Eye (tissue), 1 donor: Measurements from ENCODE around the gene RBMS2.
A peak's percentile ranks its signal among the peaks of the same experiment; 100 is the strongest.
"Not testable (repeated sequence)": the region's sequence is repeated elsewhere in the genome, so short reads cannot be mapped to it uniquely, and the experiment has no call there.

Experiments
- DNase-seq: peaks from one replicate; pipeline ENCODE4 v3.0.0-alpha.2; 2015

Gene RBMS2, protein sequence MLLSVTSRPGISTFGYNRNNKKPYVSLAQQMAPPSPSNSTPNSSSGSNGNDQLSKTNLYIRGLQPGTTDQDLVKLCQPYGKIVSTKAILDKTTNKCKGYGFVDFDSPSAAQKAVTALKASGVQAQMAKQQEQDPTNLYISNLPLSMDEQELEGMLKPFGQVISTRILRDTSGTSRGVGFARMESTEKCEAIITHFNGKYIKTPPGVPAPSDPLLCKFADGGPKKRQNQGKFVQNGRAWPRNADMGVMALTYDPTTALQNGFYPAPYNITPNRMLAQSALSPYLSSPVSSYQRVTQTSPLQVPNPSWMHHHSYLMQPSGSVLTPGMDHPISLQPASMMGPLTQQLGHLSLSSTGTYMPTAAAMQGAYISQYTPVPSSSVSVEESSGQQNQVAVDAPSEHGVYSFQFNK

DNA sequence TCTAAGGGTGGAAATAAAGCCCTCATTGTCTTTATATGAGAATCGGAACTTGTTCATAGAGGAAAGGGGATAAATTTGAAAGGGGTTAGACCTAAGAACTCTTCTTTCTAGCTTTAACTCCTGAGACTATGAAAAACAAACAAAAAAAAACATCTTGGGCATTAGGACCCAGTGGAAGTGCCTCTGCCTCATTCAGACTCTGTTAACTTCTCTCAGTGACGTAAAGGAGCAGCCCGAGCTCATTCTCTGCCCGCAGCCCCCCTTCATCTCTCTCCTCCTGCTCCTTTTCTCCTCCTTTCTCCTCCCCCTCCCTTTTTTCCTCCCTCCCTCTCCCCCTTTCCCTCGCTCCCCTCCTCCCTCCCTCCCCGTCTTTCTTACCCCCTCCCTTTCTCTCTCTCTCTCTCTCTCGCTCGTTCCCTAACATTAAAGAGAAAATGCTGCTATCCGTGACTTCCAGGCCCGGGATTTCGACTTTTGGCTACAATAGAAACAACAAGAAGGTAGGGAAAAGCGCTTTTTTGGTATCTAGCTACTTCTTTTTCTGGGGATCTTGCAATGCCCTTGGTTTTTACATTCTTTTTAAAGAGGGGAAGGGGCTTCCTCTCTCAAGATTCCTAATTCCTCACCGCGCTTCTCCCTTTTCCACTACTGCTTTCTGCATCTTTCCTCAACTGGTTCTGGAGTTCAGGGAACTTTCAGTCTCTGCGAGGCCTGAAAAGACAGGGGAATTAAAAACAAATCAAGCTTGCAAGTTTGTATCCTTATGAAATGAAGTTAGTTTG lies at the start of gene RBMS2:
RBMS2 (plus strand) TSS at position 231 of the 782 bp plus-strand sequence; CDS start at position 435, 204 bp downstream.
- peak; percentile 95 for DNase-seq

DNA sequence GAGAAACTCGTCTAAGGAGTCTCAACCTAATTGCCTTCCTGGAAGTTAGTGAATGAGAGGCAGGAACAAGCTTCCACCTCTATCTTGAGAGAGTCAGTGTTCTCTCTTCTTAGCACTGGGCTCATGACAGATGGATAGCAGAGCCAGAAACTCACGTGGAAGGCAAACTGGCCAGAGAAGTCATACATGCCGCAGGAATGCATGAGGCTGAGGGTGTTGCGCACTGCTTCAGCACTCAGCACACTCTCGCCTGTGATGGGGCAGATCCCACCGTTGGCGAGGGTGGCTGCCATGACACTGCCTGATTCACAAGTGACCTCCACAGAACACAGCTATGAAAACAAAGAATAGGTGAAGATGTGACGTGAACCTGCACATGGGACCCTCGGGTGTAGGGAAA lies 47.2 kb upstream of the RBMS2 start:
- DNase-seq: no peak

DNA sequence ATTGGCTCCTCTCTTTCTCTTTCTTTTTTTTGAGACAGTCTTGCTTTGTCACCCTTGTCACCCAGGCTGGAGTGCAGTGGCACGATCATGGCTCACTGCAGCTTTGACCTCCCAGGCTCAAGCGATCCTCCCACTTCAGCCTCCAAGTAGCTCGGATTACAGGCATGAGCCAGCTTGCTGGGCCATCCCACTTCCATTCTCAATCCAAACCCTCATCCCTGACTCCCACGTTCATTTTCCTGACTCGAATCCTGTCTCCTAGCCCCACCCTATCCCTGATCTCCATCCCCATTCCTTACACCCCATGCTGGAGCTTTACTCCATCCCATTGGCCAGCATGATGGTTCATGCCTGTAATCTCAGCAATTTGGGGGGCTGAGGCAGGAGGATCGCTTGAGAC lies 45.5 kb upstream of the RBMS2 start:
- no peak for DNase-seq

DNA sequence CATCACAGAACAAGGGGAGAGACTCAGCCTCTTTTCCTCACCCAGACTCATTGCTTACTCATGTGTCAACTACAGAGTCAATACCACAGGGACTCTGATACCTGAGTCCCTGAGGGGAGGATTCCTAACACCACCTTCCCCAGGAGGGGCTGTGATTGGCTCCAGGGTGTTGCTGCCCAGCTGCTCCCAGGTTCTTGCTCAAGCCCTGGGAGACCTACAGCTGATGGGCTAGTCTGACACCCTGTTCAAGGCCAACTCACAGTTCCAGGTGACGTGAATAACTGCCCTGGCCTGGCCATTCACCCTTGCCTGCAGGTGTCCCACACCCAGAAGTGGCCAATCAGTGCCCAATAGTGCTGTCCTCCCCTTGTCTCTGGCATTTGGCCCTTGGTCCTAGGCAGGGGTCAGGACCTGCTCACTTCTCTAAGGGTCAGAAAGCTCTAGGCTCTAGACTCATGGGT lies 44.6 kb upstream of the RBMS2 start:
- no peak for DNase-seq

DNA sequence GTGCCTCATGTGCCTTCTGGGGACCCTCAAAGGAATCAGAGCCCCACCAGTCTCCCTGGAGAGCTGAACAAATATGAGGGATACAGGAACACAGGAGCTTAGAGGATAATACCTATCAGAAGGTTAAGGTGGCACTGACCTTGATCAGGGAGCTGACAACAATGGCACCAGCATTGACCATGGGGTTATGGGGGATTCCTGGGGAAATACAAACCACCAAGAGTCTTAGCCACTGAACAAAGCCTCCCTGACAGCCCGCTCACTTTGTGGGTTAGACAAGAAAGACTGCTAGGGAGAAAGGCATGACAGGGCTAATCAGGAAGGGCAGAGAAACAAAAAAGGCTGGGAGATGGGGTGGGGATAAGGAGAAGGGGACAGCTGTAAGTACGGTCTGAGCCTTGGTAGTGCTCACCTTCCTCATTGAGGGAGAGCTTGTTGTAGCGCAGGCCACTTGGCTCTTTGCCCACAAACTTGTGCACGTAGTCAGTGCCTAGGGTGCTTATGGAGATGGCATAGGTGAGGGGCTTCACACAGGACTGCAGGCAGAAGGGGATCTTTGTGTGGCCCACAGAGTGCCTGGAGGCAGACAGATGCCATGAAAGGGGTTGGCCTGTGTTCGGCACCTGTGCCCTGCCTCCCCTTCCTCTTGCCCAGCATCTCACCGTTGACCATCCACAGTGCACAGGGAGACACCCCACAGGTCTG lies 43.9 kb upstream of the RBMS2 start:
- no peak for DNase-seq

DNA sequence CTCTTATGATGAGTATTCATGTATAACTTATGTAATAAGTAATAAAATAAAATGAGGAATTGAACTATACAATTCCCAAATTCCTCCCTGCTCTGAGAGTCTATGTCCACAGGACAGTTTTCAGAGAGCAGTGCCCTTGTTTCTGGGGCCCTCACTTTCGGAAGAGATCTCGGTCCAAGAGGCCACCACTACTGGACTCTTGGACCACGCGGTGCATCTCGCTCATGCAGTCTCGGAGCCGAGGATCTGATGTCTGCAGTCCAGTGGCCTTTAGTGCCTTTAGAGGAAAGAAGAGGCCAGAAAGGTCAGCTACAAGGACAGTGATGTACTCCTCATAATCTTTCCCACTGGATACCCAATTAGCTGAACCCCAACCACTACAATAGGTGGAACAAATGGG lies 42.0 kb upstream of the RBMS2 start:
- DNase-seq: no peak

DNA sequence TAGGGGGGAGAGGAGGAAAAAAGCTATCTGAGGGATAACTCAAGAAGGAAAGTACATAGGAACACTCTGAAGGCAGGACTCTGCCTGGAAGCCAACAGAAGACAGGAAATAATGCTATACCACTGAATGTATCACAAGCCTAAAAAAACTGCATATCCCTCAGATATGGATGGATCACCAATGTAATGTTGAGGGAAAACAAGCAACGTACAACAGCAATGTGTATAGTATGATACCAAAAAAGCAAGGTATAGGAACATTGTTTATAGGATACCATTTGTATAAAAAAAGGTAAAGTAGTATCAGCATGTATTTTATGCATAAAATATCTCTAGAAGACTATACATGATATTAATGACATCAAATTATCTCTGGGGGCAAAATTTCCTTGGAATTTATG lies 37.1 kb upstream of the RBMS2 start:
- DNase-seq: no peak

DNA sequence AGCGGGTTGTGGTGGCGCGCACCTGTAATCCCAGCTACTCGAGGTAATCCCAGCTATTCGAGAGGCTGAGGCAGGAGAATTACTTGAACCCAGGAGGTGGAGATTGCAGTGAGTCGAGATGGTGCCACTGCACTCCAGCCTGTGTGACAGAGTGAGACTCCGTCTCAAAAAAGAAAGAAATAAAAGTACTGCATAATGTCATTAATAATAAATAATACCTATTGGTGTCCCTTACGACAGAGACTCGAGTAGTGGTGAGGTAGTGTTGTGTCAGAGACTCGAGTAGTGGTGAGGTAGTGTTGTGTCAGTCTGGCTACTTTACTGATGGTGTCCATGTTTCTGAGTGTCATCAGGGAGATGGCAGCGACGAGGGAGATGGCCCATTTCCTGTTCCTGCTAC lies 34.9 kb upstream of the RBMS2 start:
- DNase-seq: no peak

DNA sequence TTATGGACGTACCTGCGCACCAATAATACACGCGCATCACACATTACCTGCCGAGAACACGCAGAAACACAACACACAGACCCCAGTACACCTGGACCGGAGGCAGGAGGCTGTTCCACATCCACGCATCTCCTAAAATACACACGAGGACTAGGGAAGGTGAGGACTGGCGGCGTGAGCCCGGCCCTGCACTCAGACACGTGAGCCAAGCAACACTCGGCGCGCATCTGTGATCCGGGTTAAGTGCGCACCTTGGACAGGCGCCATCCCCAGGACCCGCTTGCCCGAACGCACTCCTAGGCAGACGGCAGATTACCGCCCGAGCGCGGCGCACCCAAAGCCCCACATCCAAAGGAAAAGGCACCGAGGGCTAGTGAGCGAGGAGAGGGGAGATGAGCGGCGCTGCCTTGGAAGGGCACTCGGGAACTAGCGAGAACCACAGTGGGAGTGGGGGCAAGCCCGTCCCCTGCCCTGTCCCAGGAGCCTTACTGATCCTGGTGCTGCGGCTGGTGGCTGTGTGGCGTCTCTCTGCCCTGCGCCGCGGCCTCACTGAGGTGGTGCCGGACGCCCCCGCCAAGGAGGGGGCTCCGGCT lies 34.1 kb upstream of the RBMS2 start:
- DNase-seq: peak; percentile 57

DNA sequence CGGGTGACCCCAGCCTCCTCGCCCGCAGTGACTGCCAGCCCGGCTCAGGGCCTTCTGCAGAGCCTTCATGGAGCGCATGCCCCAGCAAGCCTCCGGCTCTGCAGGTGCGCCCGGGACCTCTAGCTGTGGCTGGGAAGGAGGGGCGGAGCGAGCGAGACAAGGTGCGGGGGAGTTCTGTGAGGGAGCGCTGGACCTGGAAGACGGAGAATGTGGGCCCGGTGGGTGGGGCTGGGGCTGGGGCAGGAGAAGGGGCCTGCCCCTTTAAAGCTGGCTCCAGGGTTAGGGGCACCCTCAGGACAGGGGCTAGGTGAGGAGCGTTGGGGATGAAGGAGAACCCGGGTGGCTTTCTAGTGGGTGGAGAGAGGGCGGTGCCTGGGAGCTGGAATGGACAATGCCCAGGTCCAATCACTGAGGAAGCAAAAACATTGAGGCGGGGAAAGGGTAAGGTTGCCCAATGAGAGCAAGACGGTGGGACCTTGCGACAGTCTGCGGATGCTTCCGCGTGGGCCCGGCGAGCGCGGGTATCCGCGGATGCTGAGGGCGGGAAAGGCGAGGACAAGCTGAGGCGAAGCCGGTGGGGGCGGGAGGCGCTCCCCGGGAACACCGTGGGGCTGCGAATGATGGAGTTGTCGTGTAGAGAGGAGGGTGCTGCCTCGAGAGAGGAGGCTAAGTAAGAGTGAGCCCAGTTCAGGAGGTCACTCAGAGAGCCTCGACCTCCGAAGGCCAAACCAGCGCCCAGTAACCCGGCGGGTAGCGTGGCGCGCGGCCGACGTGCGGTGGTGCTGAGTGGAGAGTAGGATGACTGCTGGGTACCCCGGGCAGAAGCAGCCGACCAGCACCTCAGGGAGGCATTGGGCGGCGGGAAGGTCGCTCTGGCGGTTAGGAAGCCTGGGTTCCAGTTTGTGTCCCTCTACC lies 33.3 kb upstream of the RBMS2 start, which contains the start of gene GLS2:
GLS2 (minus strand) TSS at position 121 of the 915 bp plus-strand sequence; CDS start at position 78, 43 bp downstream.
- DNase-seq: peak; percentile 90

DNA sequence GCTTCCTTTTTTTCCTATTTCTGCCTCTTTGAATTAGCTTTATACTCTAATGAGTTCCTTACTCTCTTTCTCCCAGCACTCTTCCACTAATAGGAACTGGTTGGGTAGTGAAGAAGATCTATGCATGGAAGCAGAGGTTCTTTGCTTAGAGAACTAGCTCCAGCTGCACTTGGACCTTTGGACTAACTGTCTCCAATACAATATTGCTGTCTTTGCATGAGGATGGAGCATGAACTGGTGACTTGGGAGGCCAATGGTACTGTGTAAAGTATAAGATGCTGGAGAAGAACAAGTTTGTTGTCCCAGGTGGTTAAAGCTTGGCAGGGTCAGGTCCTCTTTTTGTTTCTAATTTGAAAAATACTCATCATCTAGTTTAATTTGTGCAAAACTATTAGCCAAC lies 31.3 kb upstream of the RBMS2 start:
- DNase-seq: no peak

DNA sequence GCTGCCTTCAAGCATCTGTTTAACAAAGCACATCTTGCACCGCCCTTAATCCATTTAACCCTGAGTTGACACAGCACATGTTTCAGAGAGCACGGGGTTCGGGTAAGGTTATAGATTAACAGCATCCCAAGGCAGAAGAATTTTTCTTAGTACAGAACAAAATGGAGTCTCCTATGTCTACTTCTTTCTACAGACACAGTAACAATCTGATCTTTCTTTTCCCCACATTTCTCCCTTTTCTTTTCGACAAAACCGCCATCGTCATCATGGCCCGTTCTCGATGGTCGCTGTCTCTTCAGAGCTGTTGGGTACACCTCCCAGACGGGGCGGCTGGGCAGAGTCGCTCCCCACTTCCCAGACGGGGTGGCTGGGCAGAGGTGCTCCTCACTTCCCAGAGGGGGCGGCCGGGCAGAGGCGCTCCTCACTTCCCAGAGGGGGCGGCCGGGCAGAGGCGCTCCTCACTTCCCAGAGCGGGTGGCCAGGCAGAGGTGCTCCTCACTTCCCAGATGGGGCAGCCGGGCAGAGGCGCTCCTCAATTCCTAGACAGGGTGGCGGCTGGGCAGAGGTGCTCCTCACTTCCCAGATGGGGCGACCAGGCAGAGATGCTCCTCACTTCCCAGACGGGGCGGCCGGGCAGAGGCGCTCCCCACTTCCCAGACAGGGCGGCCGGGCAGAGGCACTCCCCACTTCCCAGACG lies 28.1 kb upstream of the RBMS2 start:
- not testable (repeated sequence) for DNase-seq

DNA sequence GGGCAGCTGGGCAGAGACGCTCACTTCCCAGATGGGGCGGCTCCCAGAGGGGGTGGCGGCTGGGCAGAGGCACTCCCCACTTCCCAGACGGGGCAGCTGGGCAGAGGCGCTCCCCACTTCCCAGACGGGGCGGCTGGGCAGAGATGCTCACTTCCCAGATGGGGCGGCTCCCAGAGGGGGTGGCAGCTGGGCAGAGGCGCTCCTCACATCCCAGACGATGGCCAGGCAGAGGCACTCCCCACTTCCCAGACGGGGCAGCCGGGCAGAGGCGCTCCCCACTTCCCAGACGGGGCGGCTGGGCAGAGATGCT lies 27.6 kb upstream of the RBMS2 start:
- not testable (repeated sequence) for DNase-seq

DNA sequence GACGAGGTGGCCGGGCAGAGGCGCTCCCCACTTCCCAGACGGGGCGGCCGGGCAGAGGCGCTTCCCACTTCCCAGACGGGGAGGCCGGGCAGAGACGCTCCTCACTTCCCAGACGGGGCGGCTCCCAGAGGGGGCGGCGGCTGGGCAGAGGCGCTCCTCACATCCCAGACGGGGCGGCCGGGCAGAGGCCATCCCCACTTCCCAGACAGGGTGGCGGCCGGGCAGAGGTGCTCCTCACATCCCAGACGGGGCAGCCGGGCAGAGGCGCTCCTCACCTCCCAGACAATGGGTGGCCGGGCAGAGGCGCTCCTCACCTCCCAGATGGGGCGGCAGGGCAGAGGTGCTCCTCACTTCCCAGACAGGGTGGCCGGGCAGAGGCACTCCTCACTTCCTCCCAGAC lies 27.1 kb upstream of the RBMS2 start:
- DNase-seq: not testable (repeated sequence)

DNA sequence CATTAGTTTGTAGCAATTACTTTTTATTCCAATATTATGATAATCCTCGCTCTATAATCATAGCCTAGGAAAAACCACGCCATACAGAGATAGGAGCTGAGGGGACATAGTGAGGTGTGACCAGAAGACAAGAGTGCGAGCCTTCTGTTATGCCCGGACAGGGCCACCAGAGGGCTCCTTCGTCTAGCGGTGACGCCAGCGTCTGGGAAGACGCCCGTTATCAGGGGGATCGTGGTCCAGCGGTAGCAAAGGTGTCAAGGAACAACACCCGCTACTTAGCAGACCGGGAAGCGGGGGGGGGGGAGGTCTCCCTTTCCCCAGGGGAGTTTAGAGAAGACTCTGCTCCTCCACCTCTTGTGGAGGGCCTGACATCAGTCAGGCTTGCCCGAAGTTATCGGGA lies 24.9 kb upstream of the RBMS2 start:
- peak; percentile 67 for DNase-seq

DNA sequence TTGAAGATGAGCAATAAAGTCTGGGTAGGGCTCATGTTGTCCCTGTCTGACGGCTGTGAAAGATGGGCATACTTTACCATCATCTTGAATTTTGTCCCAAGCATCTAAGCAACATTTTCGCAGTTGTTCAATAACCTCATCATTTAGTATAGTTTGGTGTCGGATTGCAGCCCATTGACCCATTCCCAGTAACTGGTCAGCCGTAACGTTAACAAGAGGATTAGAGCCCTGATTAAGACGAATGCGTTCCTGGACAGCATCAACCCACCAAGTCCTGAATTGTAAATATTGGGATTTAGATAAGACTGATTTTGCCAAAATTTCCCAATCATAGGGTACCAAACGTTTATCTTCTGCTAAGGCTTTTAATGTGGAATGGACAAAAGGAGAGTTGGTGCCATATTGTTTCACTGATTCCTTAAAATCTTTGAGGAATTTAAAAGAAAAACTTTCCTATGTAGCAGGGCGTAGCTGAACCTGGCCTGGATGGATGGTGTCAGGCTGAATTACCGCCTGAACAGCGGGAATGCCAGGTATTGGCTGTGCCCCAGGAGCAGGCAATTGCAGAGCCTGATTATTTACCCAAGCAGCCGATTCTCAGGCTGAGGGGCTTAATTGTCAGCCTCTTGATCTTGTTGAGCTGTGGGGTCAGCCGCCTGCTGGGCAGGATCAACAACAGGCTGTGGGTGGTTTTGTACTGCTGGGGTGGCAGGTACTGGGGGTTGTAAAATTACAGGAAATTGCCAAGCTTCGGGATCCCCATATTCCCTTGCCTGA lies 23.3 kb upstream of the RBMS2 start:
- peak; percentile 49 for DNase-seq

DNA sequence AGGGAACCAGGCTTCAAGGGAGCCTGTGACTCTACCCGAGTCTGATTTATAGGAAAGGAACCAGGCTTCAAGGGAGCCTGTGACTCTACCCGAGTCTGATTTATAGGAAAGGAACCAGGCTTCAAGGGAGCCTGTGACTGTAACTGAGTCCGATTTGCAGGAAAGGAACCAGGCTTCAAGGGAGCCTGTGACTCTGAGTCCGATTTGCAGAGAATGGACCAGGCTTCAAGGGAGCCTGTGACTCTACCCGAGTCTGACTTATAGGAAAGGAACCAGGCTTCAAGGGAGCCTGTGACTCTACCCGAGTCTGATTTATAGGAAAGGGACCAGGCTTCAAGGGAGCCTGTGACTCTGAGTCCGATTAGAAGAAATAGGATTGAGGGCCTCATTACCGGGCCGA lies 22.2 kb upstream of the RBMS2 start:
- DNase-seq: not testable (repeated sequence)

DNA sequence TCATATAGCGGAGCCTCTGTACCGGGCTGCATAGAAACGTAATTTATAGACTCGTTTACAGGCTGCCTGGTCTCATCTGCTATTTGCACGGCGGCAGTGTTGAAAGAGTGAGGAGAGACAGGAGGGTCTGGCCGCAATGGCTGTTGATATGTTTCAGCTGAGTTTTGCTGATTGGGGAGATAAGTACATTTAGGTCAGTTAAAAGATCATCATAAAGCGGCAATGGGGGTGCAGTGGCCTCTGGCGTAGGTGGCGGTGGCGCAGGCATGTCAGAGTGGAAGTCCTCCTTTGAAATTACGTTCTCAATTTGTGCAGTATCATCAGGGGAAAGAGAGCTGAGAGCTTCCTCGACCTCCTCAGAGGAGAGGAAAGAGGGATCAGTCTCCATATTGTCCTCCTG lies 21.7 kb upstream of the RBMS2 start:
- not testable (repeated sequence) for DNase-seq

DNA sequence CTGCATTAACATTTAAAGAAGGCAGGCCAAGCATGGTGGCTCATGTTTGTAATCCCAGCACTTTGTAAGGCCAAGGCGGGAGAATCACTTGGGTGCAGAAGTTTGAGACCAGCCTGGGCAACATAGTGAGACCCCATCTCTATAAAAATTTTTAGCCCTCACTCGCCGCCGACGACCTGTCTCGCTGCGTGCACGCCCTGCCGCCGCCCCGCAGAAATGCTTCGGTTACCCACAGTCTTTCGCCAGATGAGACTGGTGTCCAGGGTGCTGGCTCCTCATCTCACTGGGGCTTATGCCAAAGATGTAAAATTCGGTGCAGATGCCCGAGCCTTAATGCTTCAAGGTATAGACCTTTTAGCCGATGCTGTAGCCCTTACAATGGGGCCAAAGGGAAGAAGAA lies 10.8 kb upstream of the RBMS2 start:
- DNase-seq: no peak

DNA sequence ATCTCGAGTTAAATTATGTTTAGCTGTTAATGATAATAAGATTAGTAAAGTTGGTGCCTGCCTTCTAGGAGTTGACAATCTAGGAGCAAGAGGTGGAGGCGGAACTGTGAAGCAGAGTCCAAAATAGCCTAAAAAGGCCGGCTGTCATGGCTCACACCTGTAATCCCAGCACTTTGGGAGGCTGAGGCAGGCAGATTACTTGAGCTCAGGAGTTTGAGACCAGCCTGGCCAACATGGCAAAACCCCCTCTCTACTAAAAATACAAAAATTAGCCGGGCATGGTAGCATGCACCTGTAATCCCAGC lies 7.7 kb upstream of the RBMS2 start:
- not testable (repeated sequence) for DNase-seq

DNA sequence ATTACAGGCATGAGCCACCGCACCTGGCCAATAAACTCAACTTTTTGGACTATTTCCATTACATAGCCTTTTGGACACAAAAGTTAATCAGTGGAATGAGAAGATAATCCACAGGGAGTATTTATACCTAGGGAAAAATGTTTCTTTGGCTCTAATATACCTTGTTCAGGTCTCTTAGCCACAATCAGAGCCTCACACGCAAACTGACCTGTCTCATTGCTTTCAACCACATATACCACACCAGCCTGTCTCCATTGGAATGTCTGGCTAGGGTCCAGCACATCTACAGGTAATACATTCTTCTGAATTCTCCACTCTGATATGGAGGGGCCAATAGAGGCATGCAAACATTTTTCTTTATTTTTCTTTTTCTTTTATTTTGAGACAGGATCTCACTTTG lies 3.8 kb upstream of the RBMS2 start:
- no peak for DNase-seq
